ENCODE data around the gene ITPRID1.

ITPRID1 gene

DNA sequence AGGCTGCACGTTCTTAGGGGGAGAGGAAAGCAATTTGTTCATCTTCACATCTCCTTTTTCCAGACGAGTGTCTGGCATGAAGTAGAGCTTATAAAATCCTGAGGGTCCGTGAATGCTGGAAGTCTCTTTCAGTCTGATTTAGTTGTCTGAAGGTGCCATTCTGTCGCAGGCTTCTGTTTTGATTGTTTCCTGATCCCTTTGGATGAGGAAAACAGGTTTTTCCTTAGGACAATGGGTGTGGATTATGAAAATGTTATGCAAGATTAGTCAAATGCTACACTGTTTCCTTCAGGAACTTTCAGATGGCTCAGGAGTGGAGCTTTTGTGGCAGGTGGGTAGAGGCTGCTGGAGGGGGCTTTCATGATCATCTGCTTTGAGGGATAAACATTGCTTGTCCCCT, at the start of gene ITPRID1:
Gene ITPRID1, plus strand, starts transcription at position 301 of the 400 bp plus-strand sequence. CDS start 38,935 bp downstream, outside the sequence.
- Histone ChIP-seq H3K4me2 (ENCODE audit: low read depth, low read length, poor library complexity, severe bottlenecking) (no peak within 1 kb of the TSS), H3K79me2 (ENCODE audit: insufficient read depth, low read length) (no peaks in the 10 kb centered on the region), H3K4me3 (ENCODE audit: low read length, poor library complexity, severe bottlenecking) (no peak within 1 kb of the TSS), H2AFZ (ENCODE audit: low read length) (no peak within 1 kb of the TSS), H4K20me1 (ENCODE audit: insufficient read depth, low read length, poor library complexity, severe bottlenecking) (no peaks in the 10 kb centered on the region), H3K36me3 (ENCODE audit: insufficient read depth, low read length) (no peaks in the 10 kb centered on the region), H3K9me3 (ENCODE audit: insufficient read depth, low read depth, low read length) (no peaks in the 10 kb centered on the region), H3K27me3 (ENCODE audit: insufficient read depth, low read length, poor library complexity, severe bottlenecking) (no peaks in the 10 kb centered on the region), H3K9me2 (replicated peaks; ENCODE audit: low read depth, low read length) (no peaks in the 10 kb centered on the region), H3F3A (ENCODE audit: low read depth) (no peaks in the 10 kb centered on the region), H3K9ac (ENCODE audit: low read depth, low read length, poor library complexity, severe bottlenecking) (no peak within 1 kb of the TSS), H3K4me1 (ENCODE audit: insufficient read depth, low read length, poor library complexity, severe bottlenecking) (no peaks in the 10 kb centered on the region)
- TF ChIP-seq, protein P1, sequence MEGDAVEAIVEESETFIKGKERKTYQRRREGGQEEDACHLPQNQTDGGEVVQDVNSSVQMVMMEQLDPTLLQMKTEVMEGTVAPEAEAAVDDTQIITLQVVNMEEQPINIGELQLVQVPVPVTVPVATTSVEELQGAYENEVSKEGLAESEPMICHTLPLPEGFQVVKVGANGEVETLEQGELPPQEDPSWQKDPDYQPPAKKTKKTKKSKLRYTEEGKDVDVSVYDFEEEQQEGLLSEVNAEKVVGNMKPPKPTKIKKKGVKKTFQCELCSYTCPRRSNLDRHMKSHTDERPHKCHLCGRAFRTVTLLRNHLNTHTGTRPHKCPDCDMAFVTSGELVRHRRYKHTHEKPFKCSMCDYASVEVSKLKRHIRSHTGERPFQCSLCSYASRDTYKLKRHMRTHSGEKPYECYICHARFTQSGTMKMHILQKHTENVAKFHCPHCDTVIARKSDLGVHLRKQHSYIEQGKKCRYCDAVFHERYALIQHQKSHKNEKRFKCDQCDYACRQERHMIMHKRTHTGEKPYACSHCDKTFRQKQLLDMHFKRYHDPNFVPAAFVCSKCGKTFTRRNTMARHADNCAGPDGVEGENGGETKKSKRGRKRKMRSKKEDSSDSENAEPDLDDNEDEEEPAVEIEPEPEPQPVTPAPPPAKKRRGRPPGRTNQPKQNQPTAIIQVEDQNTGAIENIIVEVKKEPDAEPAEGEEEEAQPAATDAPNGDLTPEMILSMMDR (conservative IDR thresholded peaks at IDR 0.05; ENCODE audit: low read length): no peak
- no peak for TF ChIP-seq EZH2phosphoT487 (IDR thresholded peaks at IDR 0.05; ENCODE audit: borderline replicate concordance)

DNA sequence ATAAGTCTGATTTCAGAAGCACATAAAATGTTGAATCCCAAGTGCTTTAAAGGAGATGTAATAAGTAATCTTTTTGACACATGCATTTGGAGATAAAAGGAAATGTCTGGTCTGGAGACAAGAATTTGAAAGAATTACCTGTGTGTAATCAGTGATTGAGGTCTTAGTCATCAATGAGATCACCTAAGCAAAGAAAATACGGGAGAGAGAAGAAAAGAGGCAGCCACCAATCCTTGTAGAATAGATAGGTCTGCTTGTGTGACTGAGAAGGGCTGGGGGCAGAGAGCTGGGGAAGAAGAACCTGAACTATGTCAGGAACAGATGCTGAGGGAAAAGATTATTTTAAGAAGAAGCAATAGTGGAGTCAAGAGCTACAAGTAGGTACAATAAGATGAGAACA, 49.3 kb upstream of the ITPRID1 start:
- Histone ChIP-seq H3K4me3 (ENCODE audit: low read length, poor library complexity, severe bottlenecking) (no peak overlapping the region), H4K20me1 (ENCODE audit: insufficient read depth, low read length, poor library complexity, severe bottlenecking) (no peaks in the 10 kb centered on the region), H3K79me2 (ENCODE audit: insufficient read depth, low read length) (no peaks in the 10 kb centered on the region), H3K4me2 (ENCODE audit: low read depth, low read length, poor library complexity, severe bottlenecking) (no peak overlapping the region), H3K27me3 (ENCODE audit: insufficient read depth, low read length, poor library complexity, severe bottlenecking) (no peaks in the 10 kb centered on the region), H3K9me2 (replicated peaks; ENCODE audit: low read depth, low read length) (no peaks in the 10 kb centered on the region), H3K9ac (ENCODE audit: low read depth, low read length, poor library complexity, severe bottlenecking) (no peak overlapping the region), H2AFZ (ENCODE audit: low read length) (no peak overlapping the region), H3F3A (ENCODE audit: low read depth) (no peaks in the 10 kb centered on the region), H3K4me1 (ENCODE audit: insufficient read depth, low read length, poor library complexity, severe bottlenecking) (no peaks in the 10 kb centered on the region), H3K9me3 (ENCODE audit: insufficient read depth, low read depth, low read length) (no peaks in the 10 kb centered on the region), H3K36me3 (ENCODE audit: insufficient read depth, low read length) (no peaks in the 10 kb centered on the region)
- TF ChIP-seq, protein P1 (conservative IDR thresholded peaks at IDR 0.05; ENCODE audit: low read length): no peak
- no peak for TF ChIP-seq EZH2phosphoT487 (IDR thresholded peaks at IDR 0.05; ENCODE audit: borderline replicate concordance)

DNA sequence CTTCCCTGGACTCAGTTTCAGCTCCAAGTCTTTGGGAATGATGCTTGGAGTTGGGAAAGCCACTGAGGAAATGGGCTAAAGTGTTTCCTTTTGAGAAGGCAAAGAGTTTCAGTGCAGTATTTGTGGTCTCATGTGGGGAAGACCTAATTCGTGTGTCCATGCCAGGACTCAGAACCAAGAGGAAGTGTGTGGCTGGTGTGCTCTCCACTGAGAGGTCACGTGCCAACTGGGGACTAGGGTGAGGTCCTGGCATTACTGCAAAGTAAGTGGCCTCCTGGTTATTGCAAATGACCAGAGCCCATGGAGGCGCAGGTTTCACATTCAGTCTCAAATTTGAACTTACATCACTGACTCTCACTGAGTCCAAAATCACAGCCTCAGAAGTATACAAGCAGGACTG, 48.6 kb upstream of the ITPRID1 start:
- Histone ChIP-seq H3K36me3 (ENCODE audit: insufficient read depth, low read length) (no peaks in the 10 kb centered on the region), H3K27me3 (ENCODE audit: insufficient read depth, low read length, poor library complexity, severe bottlenecking) (no peaks in the 10 kb centered on the region), H3K9me2 (replicated peaks; ENCODE audit: low read depth, low read length) (no peaks in the 10 kb centered on the region), H4K20me1 (ENCODE audit: insufficient read depth, low read length, poor library complexity, severe bottlenecking) (no peaks in the 10 kb centered on the region), H3K9ac (ENCODE audit: low read depth, low read length, poor library complexity, severe bottlenecking) (no peak overlapping the region), H3K9me3 (ENCODE audit: insufficient read depth, low read depth, low read length) (no peaks in the 10 kb centered on the region), H3F3A (ENCODE audit: low read depth) (no peaks in the 10 kb centered on the region), H3K4me2 (ENCODE audit: low read depth, low read length, poor library complexity, severe bottlenecking) (no peak overlapping the region), H3K4me1 (ENCODE audit: insufficient read depth, low read length, poor library complexity, severe bottlenecking) (no peaks in the 10 kb centered on the region), H3K4me3 (ENCODE audit: low read length, poor library complexity, severe bottlenecking) (no peak overlapping the region), H3K79me2 (ENCODE audit: insufficient read depth, low read length) (no peaks in the 10 kb centered on the region), H2AFZ (ENCODE audit: low read length) (no peak overlapping the region)
- TF ChIP-seq, protein P1 (conservative IDR thresholded peaks at IDR 0.05; ENCODE audit: low read length): no peak
- no peak for TF ChIP-seq EZH2phosphoT487 (IDR thresholded peaks at IDR 0.05; ENCODE audit: borderline replicate concordance)
